ENCODE measurements around the gene DOLPP1.

Gene DOLPP1

DNA sequence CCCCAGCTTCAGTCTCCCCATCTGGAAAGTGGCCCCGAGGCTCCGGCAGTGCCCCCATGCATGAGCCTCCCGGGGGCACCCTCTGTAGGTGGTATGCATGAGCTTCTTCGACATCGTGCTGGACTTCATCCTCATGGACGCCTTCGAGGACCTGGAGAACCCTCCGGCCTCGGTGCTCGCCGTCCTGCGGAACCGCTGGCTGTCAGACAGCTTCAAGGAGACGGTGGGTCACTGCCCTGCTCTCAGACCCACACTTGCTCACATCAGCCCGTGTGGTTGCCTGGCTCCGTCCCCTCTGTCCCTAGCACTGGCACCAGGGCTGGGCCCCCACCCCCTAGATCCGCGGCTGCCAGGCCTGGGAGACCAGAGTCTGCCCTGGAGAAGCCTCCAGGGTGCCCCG, 12.8 kb upstream of the DOLPP1 start:
- no peak for DNase-seq

DNA sequence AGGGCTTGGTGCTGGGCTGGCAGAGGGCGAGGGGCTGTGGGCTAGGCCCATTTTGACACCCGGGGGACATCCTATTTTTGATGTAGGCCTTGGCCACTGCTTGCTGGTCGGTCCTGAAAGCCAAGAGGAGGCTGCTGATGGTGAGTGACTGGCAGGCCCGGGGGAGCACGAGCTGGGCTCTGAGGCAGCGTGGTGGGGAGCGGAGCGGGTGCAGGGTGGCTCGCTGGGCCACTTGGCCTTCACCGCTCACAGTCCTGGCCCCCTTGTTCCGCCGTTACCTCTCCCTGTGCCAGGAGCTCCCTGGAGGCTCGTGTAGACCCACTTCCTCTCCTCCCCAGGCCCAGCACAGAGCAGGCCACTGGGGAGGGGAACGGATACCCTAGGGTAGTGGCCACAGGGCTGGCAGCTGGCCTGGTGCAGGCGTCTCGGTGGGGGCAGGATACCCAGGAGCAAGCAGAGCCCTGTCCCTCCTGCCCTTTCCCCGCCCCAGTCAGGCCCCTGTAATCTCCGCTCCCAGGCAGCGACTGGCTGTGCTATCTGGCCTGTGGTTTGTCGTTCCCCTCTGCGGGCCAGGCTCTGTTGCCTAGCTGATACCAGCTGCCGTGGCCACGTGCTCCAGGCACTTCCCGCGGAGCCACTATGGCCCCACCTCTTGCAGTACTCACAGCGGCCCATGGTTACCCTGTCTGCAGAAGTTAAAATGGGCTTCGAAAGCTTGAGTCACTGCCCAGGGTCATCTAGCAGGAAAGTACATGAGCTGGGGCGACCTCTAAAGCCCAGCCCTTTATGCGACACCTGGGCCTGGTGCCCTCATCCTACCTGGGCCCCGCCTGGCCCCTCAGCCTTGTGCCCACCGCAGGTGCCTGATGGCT, 11.7 kb upstream of the DOLPP1 start:
- DNase-seq, result peak; percentile 63

DNA sequence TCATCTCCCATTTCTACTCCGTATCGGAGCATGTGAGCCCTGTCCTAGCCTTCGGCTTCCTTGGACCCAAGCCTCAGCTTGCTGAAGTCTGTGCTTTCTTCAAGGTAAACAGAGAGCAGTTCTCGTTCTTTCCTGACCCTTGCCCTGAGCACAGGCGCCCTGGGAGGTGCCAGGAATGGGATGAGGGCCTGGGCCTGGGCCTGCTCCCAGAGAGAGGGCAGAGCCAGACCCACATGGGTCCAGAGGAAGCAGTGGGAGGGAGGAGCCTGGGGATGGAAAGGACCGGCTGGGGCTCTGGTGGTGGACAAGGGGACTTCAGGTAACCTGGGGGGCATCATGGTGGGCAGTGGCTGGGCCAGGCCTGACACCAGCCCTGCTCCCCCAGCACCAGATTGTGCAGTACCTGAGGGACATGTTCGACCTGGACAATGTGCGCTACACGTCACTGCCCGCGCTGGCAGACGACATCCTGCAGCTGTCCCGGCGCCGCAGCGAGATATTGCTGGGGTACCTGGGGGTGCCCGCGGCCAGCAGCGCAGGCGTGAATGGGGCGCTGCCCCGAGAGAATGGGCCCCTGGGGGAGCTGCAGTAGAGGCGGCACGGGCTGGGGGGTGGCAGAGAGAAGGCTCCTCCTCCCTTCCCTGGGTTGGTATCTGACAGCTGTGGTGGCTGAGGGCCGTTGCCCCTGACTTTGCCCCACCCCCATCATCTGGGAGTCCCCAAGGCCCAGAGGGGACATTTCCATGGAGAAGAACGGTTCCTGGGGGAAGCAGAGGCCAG, 10.9 kb upstream of the DOLPP1 start:
- DNase-seq, result no peak

DNA sequence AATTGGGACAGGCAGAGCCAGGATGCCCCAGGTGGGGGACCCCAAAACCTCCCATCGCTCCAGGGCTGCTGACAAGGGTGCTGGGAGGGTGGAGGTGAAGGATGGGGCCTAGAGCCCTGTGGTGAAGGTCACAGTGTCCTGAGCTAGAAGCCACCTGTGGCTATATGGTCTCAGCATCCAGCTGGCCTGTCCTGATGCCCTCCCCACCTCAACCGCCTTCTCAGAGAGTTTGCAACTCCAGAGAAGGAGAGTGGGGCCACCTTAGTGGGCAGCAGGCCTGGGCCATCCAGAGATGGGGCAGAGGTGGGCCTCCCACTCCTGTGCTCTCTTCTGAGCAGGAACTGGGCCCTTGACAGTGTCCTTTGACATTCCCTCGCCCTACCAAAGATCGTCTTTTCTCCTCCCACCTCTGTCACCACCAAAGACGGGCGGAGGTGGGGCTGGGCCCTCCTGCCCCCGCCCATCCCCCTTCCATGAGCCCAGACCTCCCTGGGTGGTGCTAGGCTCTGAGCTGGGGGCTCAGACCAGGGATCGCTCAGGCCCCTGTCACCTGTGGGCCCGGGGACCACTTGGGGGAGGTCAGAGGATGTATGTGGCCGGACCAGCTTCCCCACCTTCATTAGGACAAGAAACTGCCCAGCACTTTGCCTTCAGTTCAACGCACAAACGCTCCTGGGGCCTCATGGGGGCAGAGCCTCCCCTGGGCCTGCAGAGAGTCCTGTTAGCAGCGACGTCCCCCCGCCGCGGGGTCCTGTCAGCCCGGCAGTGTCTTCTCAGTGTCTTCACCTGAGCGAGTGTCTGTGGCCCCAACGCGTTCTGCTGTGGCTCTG, 10.0 kb upstream of the DOLPP1 start:
- DNase-seq, result no peak

DNA sequence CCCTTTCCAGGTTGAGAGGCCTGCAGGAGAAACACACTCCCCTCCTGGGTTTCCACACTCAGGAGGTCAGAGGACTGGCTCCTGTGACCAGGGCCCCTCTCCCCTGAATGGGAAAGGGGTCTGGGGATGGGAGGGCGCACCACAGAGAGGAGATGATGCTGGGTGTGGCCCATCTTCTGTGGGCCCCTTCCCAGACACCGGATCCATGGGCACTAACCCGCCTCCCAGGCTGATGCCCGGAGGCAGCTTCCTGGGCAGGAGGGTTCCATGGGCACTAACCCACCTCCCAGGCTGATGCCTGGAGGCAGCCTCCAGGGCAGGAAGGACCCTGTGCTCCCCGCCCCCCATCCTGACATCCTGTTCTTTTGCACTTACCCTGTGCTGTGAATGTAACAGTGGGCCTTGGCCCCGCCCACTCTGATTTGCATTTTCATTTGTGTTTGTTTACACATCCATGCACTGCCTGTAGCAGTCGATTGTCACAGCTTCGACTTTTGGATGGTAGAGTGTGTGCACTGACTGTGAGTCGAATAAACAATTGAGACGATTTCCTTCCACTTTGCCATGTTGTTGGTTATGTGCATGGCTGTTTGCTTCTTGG, 9.3 kb upstream of the DOLPP1 start:
- peak; percentile 24 for DNase-seq

DNA sequence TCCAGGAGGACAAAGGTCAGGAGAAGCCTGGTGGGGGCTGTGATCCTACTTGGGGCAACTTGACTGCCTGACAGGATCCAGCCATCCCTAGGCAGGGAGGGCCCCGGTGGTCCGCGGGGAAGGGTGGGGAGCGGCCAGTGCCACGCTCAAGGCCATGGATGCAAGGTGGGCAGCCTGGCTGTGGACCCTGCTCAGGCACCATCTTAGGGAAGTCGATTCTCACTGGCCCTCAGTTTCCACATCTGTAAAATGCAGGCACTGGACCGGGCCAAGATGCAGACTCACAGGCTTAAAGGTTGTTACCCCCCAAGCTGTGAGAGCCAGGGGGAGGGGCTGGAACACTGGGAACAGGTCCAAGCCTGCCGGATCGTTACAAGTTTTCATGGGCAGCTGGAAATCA, 8.7 kb upstream of the DOLPP1 start:
- no peak for DNase-seq

DNA sequence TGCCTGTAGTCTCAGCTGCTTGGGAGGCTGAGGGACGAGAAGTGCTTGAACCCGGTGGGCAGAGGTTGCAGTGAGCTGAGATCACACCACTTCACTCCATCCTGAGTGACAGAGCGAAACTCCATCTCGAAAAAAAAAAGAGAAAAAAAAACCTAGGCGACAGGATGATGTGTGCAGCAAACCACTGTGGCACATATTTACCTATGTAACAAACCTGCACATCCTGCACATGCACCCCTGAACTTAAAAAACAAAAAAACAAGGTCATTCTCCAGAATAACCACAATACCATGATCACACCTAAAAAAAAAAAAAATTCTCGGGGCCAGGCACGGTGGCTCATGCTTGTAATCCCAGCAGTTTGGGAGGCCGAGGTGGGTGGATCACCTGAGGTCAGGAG, 7.5 kb upstream of the DOLPP1 start:
- DNase-seq, result peak; percentile 63

DNA sequence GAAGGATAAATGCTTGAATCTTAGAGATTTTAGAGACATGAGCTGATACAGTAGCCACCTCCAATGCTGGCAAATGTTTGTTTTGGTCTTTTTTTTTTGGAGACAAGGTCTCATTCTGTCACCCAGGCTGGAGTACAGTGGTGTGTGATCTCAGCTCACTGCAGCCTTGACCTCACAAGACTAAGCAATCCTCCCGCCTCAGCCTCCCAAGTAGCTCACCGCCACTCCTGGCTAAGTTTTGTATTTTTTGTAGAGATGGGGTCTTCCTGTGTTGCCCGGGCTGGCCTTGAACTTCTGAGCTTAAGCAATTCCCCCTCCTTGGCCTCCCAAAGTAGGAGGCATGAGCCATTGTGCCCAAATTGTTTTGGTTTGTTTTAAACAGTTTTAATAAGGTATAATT, 6.8 kb upstream of the DOLPP1 start:
- DNase-seq, result no peak

DNA sequence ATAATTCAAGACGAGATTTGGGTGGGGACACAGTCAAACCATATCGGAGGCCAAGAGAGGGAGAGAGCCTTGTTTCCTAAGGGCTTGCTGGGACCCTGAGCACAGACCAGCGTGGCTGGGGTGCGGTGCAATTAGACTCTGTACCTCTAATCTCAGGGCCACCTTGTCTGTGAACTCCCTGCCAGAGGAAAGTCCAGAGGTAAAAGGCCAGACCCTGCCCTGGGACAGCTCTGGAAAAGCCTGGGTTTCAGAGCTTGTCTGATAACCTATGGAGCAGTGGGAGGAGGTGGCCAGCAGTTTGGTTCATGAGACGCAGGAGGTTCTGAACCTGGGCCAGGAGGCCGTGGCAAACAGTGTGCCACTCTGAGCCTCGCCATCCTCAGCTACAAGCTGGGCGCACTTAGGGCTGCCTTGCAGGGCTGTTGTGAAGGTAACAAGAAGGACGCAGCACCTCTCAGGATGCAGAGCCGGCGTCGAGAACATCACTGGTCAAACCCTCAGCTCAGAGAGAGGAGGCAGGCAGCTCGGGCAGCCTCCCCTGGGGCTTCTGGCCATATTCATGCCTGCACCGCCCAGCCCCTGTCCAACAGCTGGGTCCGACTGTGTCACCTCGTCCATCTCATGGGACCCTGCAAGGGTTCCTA, 4.8 kb upstream of the DOLPP1 start:
- no peak for DNase-seq

DNA sequence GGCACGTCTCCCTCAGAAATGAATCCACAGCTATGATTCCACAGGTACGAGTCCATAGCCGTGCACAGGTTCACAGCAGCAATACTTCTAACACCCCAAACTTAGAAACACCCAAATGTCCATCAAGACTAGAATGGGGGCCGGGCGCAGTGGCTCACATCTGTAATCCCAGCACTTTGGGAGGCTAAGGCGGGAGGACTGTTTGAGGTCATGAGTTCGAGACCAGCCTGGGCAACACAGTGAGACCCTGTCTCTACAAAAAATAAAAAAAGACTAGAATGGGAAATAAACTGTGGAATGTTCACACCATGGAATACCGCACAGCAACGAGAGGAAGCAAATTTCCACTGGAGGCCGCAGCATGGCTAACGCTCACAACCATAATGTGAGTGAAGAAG, 4.3 kb upstream of the DOLPP1 start:
- DNase-seq, result no peak

DNA sequence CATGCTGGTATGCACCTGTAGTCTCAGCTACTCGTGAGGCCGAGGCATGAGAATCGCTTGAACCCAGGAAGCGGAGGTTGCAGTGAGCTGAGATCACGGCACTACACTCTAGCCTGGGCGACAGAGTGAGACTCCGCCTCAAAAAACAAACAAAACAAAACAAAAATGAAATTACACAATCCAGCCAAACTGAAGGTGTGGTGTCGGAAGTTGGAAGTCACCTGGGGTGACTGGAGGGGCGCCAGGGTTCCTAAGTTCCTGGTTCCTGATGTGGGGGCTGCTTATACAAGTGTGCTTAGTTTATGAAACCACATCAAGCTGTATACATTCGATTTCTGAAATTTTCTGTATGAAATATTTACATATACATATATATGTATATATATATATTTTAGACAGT, 3.7 kb upstream of the DOLPP1 start:
- no peak for DNase-seq

DNA sequence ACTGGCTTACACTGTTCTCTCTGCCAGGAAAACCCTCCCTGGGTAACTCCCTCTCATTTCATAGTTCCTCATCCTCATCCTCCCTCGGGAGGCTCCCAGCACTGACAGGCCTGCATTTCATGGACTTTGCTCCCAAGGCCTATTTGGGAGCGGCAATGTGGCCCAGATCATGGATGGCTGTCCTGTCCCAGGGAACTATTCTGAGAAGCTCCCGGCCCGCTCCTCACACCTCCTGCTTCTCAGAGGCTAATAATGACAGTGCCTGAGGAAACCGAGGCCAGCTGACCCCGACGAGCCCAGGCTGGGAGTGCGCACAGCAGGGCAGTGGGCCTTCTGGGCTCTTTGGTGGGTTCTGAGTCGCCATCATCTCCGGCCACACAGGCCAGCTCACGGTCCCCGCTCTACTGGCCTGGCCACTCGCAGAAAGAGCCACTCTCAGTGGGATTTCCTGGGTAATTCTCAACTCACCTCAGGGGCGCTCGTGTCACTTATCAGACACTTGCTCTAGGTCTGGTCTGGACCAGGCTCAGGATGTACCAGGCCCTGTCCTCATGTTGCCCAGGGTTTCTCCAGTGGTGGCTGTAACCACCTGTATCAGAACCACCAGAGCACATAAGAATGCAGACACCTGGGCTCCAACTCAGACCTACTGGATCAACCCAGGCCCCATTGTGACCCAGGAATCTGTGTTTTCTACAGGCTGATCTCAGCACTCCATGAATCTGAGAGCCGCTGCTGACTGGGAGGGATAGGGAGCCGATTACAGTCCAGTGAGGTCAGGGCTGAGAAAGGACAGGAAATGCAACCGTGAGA, 2.0 kb upstream of the DOLPP1 start:
- DNase-seq, result no peak

DNA sequence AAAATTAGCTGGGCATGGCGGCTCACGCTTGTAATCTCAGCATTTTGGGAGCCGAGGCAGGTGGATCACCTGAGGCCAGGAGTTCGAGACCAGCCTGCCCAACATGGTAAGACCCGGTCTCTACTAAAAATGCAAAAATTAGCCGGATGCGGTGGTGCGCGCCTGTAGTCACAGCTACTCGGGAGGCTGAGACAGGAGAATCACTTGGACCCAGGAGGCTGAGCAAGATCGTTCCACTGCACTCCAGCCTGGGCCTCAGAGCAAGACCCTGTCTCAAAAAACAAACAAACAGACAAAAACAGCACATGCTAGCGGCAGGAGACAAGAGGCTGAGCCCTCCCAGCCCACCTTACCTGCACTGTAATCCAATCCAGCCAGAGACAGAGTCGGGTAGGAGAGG, 1.1 kb upstream of the DOLPP1 start:
- no peak for DNase-seq

DNA sequence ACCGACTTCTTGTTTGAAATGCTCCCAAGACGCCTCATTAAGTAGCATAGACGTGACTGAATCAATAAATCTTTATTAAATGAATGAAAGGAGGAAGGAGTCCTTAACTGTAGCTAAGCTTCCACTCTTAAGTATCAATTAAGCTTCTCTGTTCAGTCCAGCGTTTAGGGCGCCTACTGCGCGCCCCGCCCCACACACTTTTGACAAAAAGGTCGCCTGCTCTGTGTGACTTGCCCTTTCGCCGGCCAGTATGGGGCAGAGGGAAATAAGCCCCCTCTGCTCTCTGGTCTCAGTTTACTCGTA, 662 bp upstream of the DOLPP1 start:
- DNase-seq, result no peak

DNA sequence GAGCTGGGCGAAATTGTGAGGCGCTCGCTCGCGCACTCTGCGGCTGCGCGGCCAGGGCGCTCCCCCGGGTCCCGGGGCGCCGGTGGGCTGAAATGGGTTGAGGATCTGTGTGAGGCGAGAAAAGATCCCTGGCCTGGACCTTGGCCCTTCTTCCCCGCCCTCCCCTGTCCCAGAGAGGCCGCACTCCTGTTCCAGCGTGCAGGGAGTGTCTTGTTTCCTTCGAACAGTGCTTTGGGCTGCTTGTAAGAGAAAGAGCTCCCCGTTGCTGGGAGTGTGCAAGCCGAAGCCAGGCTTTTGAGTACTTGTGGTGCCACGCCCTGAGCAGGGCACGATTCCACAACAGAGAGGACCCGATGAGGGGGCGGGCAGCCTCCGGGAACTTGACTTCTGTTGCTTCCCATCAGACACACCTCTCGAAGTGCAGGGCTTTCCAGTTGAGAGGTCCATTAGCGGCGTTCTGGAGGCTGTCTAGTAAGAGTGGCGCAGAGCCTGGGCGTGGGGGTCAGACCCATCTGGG, 535 bp downstream of the DOLPP1 start:
- DNase-seq, result no peak

DNA sequence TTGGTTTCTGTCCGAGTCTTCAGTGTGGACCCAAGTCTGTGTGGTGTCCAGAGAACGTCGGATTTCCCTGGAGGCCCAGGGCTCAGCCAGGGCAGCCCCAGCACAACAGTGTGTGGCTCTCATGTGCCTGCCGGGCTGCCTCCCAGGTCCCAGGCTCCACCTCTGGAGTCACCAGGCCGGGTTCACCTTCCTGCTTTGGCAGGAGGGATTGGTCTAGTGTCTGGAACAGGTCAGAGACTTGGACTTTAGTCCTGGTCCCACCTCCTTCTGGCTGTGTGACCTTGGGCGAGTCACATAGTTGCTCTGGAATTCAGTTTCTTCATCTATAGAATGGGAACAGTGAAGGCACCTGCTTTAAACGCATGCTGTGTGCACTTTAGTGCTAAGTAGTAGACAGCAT, 3.2 kb downstream of the DOLPP1 start:
- DNase-seq, result no peak

DNA sequence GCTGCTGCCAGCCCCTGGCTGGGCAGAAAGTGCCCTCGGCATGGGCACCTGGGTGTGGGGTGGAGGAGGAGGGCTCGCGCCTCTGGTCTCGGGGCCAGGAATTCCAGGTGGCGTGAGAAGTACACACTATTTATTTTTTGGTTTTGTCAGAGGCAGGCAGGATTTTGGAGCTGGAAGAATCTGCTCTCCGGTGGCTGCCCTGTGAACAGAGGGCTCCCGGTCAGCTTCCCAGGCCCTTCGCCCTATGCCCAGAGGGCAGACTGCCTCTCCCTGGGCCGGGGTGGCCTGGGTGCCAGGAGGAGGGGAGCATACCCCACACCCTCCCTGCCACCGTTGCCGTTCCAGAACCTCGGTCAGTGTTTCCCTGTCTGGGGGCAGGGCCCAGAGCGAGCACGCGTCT, 8.3 kb downstream of the DOLPP1 start:
- no peak for DNase-seq

DNA sequence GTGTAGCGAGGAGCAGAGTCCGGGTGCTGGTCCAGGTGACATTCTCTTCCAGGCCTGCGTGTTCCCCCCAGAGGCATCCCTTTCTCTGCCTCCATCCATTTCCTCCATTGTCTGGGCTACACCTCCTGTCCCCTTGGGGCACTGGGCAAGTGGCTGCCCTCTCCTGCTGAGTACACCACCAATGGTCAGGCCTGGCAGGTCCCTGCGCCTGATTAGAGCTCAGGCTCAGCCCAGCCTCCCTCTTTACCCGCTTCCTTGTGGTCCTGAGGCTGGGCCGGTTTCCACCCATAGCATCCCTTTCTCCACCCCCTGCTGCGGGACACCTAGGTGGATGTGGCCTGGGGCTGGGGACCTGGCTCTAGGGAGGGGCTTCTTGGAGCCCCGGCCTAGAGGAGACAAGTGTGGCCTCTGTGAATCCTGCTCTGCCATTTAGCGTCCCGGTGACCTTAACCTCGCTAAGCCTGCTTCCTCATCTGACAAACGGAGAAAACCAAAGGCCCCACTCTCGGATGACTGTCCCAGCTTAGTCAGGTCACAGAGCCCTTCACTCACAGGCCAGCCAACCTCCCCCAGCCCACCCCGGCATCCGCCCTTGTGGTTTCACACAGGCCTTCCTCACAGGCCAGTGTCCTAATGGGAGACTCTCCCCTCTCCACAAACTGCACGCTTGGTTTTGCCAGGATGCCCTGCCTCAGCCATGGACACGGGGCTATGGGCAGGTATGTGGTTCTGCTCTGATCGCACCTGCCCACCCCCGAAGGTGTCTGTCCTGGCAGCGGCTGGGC, 12.9 kb downstream of the DOLPP1 start:
- no peak for DNase-seq

DNA sequence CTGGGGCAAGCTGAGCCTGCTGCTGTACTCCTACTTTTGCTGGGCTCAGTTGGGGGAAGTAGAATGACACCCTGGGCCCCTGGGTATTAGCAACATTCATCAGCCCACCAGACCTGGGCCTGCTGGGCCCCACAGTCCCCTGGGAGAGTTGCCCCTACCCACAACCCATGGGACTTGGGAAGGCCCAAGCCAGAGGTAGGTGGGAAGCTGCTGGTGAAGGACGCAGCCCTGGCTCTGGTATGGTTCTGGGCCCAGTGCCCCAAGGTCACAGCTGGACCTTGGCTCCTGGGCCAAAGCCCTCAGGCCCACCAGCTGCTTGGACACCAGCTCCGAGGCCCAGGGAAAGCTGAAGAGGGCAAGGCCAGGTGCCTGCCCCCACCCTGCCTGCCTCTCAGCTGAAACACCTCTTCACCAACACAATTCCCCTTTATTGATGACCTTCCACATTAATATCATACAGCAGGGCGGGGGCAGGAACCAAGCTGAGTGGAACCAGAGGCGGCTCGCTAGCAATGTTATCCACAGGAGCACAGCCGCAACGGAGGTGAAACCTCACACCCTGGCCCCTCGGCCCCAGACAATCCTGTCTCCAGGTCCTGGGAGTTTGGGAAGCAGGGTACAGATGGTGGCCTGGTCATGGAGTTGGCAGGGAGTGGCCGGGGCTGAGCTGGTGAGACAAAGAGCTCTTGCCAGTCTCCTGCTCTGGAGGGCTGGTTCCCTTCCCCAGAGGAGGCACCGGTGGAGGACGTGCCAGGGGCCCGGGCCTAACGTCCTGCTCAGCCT, 13.7 kb downstream of the DOLPP1 start:
- no peak for DNase-seq

DNA sequence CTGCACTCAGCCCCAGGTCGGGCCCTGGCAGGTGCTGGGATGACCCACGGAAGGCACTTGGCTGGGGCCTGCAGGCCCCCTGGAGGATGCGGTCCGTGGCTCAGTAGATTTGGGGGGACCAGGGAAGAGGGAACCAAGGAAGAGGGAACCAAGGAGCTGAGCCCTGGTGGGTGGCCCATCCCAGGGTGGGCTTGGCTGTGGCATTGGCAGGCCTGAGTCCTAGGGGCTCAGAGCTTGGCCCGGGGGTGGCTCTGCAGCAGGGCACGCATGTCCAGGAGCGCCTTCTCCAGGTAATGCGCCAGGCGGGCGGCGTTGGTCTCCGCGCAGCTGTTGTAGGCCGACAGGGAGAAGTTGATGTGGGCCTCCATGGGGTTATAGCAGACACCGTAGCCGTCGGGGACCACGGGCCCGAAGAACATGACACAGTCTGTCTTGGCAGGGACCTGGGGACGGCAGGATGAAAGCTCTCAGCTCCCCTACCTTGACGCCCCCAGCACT, 14.3 kb downstream of the DOLPP1 start:
- DNase-seq, result no peak

All from central memory CD4-positive, alpha-beta T cell (primary cell).